HL-60 (cell line): ENCODE results near the gene GLUL.

Source experiments
- DNase-seq, 2 experiments: peaks; one replicate each; pipeline ENCODE4 v3.0.0-alpha.2; 2010 to 2020; ENCODE audit warnings: low read depth in 1 of 2, low spot score in 1 of 2
- H3K27ac ChIP-seq: fragments of 250-450 bp; sonication (Bioruptor Pico); replicated peaks from 2 replicates; pipeline ENCODE4 v1.5.1; 2020; ENCODE audit warnings: mild to moderate bottlenecking, moderate library complexity
- H3K27me3 ChIP-seq: fragments of 250-450 bp; sonication (Bioruptor Pico); 2 replicates; pipeline ENCODE4 v1.5.1; 2021; ENCODE audit warnings: mild to moderate bottlenecking, moderate library complexity; ENCODE audit not compliant: insufficient read depth, poor library complexity, severe bottlenecking
- H3K4me3 ChIP-seq: replicated peaks from 2 replicates; pipeline ENCODE4 v1.5.1; 2011; ENCODE audit warnings: mild to moderate bottlenecking, control low read depth, low read length; ENCODE audit not compliant: insufficient read depth
- CTCF ChIP-seq: IDR thresholded peaks from one replicate; pipeline ENCODE4 v1.5.1; 2011; ENCODE audit warnings: low read length, control low read depth, inconsistent platforms; ENCODE audit not compliant: insufficient read depth
- GABPA ChIP-seq: IDR thresholded peaks from 2 replicates; pipeline ENCODE4 v1.6.1; 2012; ENCODE audit warnings: low read depth
- POLR2AphosphoS5 ChIP-seq: IDR thresholded peaks from 2 replicates; pipeline ENCODE4 v1.6.1; 2012; ENCODE audit warnings: low read depth
- REST ChIP-seq: IDR thresholded peaks from 2 replicates; pipeline ENCODE4 v1.6.1; 2012; ENCODE audit warnings: low read depth; ENCODE audit not compliant: insufficient replicate concordance
- SPI1 ChIP-seq: IDR thresholded peaks from 2 replicates; pipeline ENCODE4 v1.6.1; 2012; ENCODE audit warnings: low read depth, mild to moderate bottlenecking, borderline replicate concordance

Gene GLUL

GRCh38 chr1:182384387-182384960 is 7.1 kb downstream of the GLUL start:
- Histone ChIP-seq H3K27me3 (no peaks in the 10 kb centered on the region), H3K4me3 (no peak overlapping the region), H3K27ac (no peak overlapping the region)
- DNase-seq = no peak
- TF ChIP-seq POLR2AphosphoS5 (peak; percentile 82), GABPA (no peak), REST (no peak), SPI1 (no peak), CTCF (no peak)

GRCh38 chr1:182383934-182384333 is 7.7 kb downstream of the GLUL start:
- Histone ChIP-seq H3K4me3 (no peak overlapping the region), H3K27me3 (no peaks in the 10 kb centered on the region), H3K27ac (no peak overlapping the region)
- TF ChIP-seq SPI1 (no peak), CTCF (no peak), REST (no peak), POLR2AphosphoS5 (no peak), GABPA (no peak)
- no peak for DNase-seq

- no peak overlapping the region for H3K4me3 ChIP-seq
- peak; percentile 69 for TF ChIP-seq POLR2AphosphoS5
- TF ChIP-seq REST = no peak
- TF ChIP-seq GABPA = no peak
- H3K27ac ChIP-seq = no peak overlapping the region
- no peaks in the 10 kb centered on the region for H3K27me3 ChIP-seq
- DNase-seq = no peak
Observed at GRCh38 chr1:182383037-182383661, 8.4 kb downstream of the GLUL start.
